Kidney epithelial cell (primary cell): Measurements from ENCODE around the gene STK39. TPM values are rescaled to one million over a fixed set of nuclear protein-coding genes. Genes with fewer than 3 reads are reported as not detected.

Experiments used
- DNase-seq: peaks from one replicate; pipeline ENCODE4 v3.0.0-alpha.2; 2010; ENCODE audit warnings: low read depth
- H3K27me3 ChIP-seq: 2 replicates; pipeline ENCODE4 v1.6.0; 2011; ENCODE audit warnings: low read length; ENCODE audit not compliant: control insufficient read depth, insufficient read depth
- H3K36me3 ChIP-seq: 2 replicates; pipeline ENCODE4 v1.5.1; 2011; ENCODE audit warnings: low read length; ENCODE audit not compliant: control insufficient read depth, insufficient read depth
- H3K4me3 ChIP-seq: 2 replicates; pipeline ENCODE4 v1.5.1; 2011; ENCODE audit warnings: low read depth, mild to moderate bottlenecking, control low read depth, low read length
- CTCF ChIP-seq: IDR thresholded peaks from 2 replicates; pipeline ENCODE4 v1.5.1; 2011; ENCODE audit warnings: mild to moderate bottlenecking, moderate library complexity, low read length, control low read depth, inconsistent platforms; ENCODE audit not compliant: insufficient read depth, poor library complexity, severe bottlenecking
- total RNA-seq: library from RNA; depleted of rRNA; stranded (reverse); fragments of >200 nt; gene quantifications from 2 replicates; pipeline ENCODE4 v1.2.3, GENCODE V29; 2015

Gene STK39
- total RNA-seq, 1 donor from 2014 or later, result 30.1 TPM

DNA sequence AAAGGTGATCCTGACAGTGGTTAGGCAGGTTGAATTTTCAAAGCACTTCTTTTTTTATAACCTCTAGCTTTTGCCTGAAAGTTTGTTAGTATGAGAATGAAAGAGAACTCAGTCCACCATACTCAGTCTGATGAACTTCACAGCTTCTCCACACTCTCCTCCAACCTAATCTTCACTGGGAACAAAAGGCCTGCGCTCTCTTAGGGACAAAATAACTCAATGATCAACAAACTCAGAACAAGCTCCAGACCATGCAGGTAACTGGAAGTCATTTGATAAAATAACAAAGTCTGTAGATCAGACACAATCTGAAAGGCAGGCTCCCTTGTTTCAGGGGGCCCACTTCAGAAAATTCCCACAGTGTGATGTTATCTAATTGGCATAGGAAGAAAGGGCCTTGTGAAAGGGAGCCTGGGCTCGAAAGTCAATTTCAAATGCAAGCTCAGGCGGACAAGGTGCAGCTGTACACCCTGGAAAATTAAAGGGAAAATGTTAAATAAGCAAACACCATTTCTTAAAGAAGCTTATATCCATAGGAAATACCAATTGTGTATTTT, 142.2 kb downstream of the STK39 start:
- Histone ChIP-seq H3K27me3 (no peaks in the 10 kb centered on the region), H3K4me3 (no peak overlapping the region), H3K36me3 (no peaks in the 10 kb centered on the region)
- no peak for DNase-seq
- no peak for TF ChIP-seq CTCF

GRCh38 chr2:168097431-168097830, 150.0 kb downstream of the STK39 start:
- Histone ChIP-seq H3K27me3 (no peaks in the 10 kb centered on the region), H3K4me3 (no peak overlapping the region), H3K36me3 (no peaks in the 10 kb centered on the region)
- peak; percentile 83 for DNase-seq
- no peak for TF ChIP-seq CTCF

DNA sequence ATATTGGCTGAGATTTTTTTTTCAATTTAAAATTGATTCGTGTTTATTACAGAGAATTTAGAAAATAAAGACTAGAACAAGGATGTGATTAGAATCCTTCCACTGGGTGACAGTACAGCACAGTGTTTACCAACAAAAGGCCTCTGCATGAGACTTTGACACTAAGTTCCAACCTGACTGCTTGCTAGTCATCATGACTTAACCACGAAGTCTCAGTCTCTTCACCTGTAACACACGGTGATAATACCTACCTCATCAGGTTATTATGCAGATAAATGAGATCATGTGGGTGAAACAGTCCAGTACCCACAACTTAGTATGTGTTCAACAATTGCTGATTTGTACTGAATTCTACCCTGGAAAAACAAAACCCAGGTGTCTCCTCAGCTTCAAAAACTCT, 151.2 kb downstream of the STK39 start:
- TF ChIP-seq CTCF, result no peak
- H3K36me3 ChIP-seq, result no peaks in the 10 kb centered on the region
- no peak overlapping the region for H3K4me3 ChIP-seq
- H3K27me3 ChIP-seq, result no peaks in the 10 kb centered on the region
- no peak for DNase-seq

DNA sequence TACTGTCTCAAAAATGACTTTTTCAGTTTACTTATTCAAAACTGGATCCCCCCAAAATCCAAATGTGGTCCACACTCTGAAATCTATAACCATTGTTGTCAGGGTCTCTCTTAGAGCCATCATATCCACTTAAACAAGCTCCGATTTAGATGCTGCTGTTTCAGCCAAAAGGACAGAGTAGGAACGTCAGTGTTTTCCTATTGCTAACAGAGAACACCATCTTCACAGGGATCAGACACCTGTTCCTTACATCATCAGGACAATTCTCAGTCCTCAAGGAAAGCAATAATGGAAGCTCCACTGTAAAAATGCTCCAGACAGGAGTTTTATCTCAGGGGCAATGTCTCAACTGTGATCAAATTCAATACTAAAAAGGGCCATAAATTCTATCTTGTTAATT, 155.4 kb downstream of the STK39 start:
- no peaks in the 10 kb centered on the region for H3K27me3 ChIP-seq
- DNase-seq, result no peak
- no peak overlapping the region for H3K4me3 ChIP-seq
- no peaks in the 10 kb centered on the region for H3K36me3 ChIP-seq
- TF ChIP-seq CTCF, result no peak

- no peak for TF ChIP-seq CTCF
- no peak overlapping the region for H3K4me3 ChIP-seq
- DNase-seq, result no peak
- H3K27me3 ChIP-seq, result no peaks in the 10 kb centered on the region
- no peaks in the 10 kb centered on the region for H3K36me3 ChIP-seq
These were observed 156.8 kb downstream of the STK39 start for GRCh38 chr2:168090366-168091135.

- TF ChIP-seq CTCF, result no peak
- no peaks in the 10 kb centered on the region for H3K27me3 ChIP-seq
- no peaks in the 10 kb centered on the region for H3K36me3 ChIP-seq
- no peak overlapping the region for H3K4me3 ChIP-seq
- DNase-seq, result no peak
These were observed 158.2 kb downstream of the STK39 start for GRCh38 chr2:168089200-168089599.
